Neural crest cell (in vitro differentiated cells): ENCODE results near the gene RIPK3. TPM values are rescaled to one million over a fixed set of nuclear protein-coding genes. Genes with fewer than 3 reads are reported as not detected.
"Not testable (repeated sequence)": the region's sequence is repeated elsewhere in the genome, so short reads cannot be mapped to it uniquely, and the experiment has no call there.

ENCODE experiments used
- DNase-seq: peaks from one replicate; pipeline ENCODE4 v3.0.0; 2021; ENCODE audit warnings: low read depth, mixed read lengths, low spot score
- H3K27ac Mint-ChIP-seq: one replicate; pipeline ENCODE4 v1.8.0; 2021; ENCODE audit warnings: mild to moderate bottlenecking, mixed read lengths; ENCODE audit not compliant: unreplicated experiment
- H3K27me3 Mint-ChIP-seq: 2 replicates; pipeline ENCODE4 v1.8.0; 2021; ENCODE audit warnings: low read depth, mild to moderate bottlenecking, mixed read lengths
- H3K36me3 Mint-ChIP-seq: 2 replicates; pipeline ENCODE4 v1.8.0; 2021; ENCODE audit warnings: low read depth, mild to moderate bottlenecking, mixed read lengths
- H3K4me1 Mint-ChIP-seq: 2 replicates; pipeline ENCODE4 v1.8.0; 2021; ENCODE audit warnings: mixed read lengths
- H3K4me3 Mint-ChIP-seq: one replicate; pipeline ENCODE4 v1.8.0; 2021; ENCODE audit warnings: mild to moderate bottlenecking, mixed read lengths
- H3K9me3 Mint-ChIP-seq: 2 replicates; pipeline ENCODE4 v1.8.0; 2021; ENCODE audit warnings: mixed read lengths
- CTCF ChIP-seq: fragments of 200-600 bp; sonication (generic); conservative IDR thresholded peaks from 2 replicates; pipeline ENCODE4 v1.5.0; 2021; ENCODE audit warnings: antibody characterized with exemption, mild to moderate bottlenecking
- long read RNA-seq: library from polyadenylated mRNA; unstranded; transcript quantifications from one replicate; pipeline ENCODE4 v2.0.0, GENCODE V29; 2020
- total RNA-seq: library from RNA; stranded (reverse); gene quantifications from 2 replicates; pipeline ENCODE4 v1.2.1, GENCODE V29; 2021

Gene RIPK3
- total RNA-seq, result not detected in 2 replicates
- long read RNA-seq, result 0 reads

- DNase-seq, result no peak
Measured at GRCh38 chr14:24339284-24340151, at the start of gene RIPK3. RIPK3 (minus strand) TSS chr14:24339991; CDS start chr14:24339826, 165 bp downstream.

GRCh38 chr14:24389226-24389848, 49.5 kb upstream of the RIPK3 start:
- no peaks in the 10 kb centered on the region for H3K9me3 Mint-ChIP-seq
- no peaks in the 10 kb centered on the region for H3K4me1 Mint-ChIP-seq
- H3K4me3 Mint-ChIP-seq, result no peak overlapping the region
- no peaks in the 10 kb centered on the region for H3K36me3 Mint-ChIP-seq
- H3K27me3 Mint-ChIP-seq, result peaks cover 37% of the 10 kb centered on the region
- no peak for DNase-seq
- no peak for TF ChIP-seq CTCF
- no peak overlapping the region for H3K27ac Mint-ChIP-seq

More at GRCh38 chr14:24339284-24340151, at the start of gene RIPK3:
- no peak for TF ChIP-seq CTCF
- Mint-ChIP-seq H3K4me3 (no peak within 1 kb of the TSS), H3K4me1 (peaks cover 5% of the 10 kb centered on the region), H3K27me3 (peaks cover 96% of the 10 kb centered on the region), H3K36me3 (no peaks in the 10 kb centered on the region), H3K27ac (no peak within 1 kb of the TSS), H3K9me3 (no peaks in the 10 kb centered on the region)

GRCh38 chr14:24388474-24389179, 48.8 kb upstream of the RIPK3 start:
- DNase-seq, result no peak
- Mint-ChIP-seq H3K27ac (no peak overlapping the region), H3K27me3 (peaks cover 41% of the 10 kb centered on the region), H3K36me3 (no peaks in the 10 kb centered on the region), H3K9me3 (no peaks in the 10 kb centered on the region), H3K4me3 (no peak overlapping the region), H3K4me1 (no peaks in the 10 kb centered on the region)
- no peak for TF ChIP-seq CTCF

- not testable (repeated sequence) for H3K36me3 Mint-ChIP-seq, H3K4me1 Mint-ChIP-seq, H3K27ac Mint-ChIP-seq, H3K4me3 Mint-ChIP-seq, DNase-seq, H3K9me3 Mint-ChIP-seq
- H3K27me3 Mint-ChIP-seq, result peaks cover 41% of the 10 kb centered on the region
Measured at GRCh38 chr14:24387579-24387978, 47.8 kb upstream of the RIPK3 start.

GRCh38 chr14:24387009-24387345, 47.2 kb upstream of the RIPK3 start:
- no peak for TF ChIP-seq CTCF
- H3K36me3 Mint-ChIP-seq, result no peaks in the 10 kb centered on the region
- no peaks in the 10 kb centered on the region for H3K4me1 Mint-ChIP-seq
- DNase-seq, result no peak
- H3K9me3 Mint-ChIP-seq, result no peaks in the 10 kb centered on the region
- no peak overlapping the region for H3K4me3 Mint-ChIP-seq
- no peak overlapping the region for H3K27ac Mint-ChIP-seq
- H3K27me3 Mint-ChIP-seq, result peaks cover 38% of the 10 kb centered on the region
